Measurements from ENCODE around the gene ATP6V1G1. TPM values are rescaled to one million over a fixed set of nuclear protein-coding genes. Genes with fewer than 3 reads are reported as not detected.
"Not testable (repeated sequence)": the region's sequence is repeated elsewhere in the genome, so short reads cannot be mapped to it uniquely, and the experiment has no call there.

Gene ATP6V1G1
- total RNA-seq, 1 donor = 265 TPM

DNA sequence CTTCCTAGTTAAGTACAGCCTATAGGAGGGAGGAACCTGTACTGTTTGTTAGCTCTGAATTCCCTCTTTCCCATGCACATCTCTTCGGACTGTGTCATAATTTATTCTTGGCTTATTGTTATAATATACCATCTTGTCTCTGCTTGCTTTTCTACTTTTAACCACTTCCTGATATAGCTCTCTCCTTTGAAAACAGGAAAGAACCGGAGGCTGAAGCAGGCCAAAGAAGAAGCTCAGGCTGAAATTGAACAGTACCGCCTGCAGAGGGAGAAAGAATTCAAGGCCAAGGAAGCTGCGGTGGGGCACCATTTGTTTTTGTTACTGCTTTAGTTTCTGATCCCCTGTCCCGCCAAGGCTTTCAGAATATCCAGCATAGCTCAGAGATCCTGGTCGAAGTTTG lies 4.8 kb downstream of the ATP6V1G1 start:
- H3K9me3 ChIP-seq (ENCODE audit: low read depth, low read length) = no peaks in the 10 kb centered on the region
- H3K4me1 ChIP-seq (ENCODE audit: insufficient read depth, low read length) = peaks cover 57% of the 10 kb centered on the region
- H3K27me3 ChIP-seq (ENCODE audit: insufficient read depth, low read length) = no peaks in the 10 kb centered on the region
- no peak overlapping the region for H3K4me3 ChIP-seq (ENCODE audit: low read length)

DNA sequence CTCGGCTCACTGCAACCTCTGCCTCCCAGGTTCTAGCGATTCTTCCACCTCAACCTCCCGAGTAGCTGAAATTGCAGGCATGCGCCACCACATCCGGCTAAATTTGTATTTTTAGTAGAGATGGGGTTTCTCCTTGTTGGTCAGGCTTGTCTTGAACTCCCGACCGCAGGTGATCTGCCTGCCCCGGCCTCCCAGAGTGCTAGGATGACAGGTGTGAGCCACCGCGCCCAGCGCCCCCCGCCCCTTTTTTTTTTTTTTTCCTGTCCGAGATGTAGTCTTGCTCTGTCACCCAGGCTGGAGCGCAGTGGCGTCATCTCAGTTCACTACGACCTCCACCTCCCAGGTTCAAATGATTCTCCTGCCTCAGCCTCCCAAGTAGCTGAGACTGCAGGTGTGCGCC lies 6.6 kb downstream of the ATP6V1G1 start:
- Histone ChIP-seq H3K4me3 (ENCODE audit: low read length) (no peak overlapping the region), H3K27me3 (ENCODE audit: insufficient read depth, low read length) (no peaks in the 10 kb centered on the region), H3K9me3 (ENCODE audit: low read depth, low read length) (no peaks in the 10 kb centered on the region), H3K4me1 (ENCODE audit: insufficient read depth, low read length) (peaks cover 46% of the 10 kb centered on the region)

DNA sequence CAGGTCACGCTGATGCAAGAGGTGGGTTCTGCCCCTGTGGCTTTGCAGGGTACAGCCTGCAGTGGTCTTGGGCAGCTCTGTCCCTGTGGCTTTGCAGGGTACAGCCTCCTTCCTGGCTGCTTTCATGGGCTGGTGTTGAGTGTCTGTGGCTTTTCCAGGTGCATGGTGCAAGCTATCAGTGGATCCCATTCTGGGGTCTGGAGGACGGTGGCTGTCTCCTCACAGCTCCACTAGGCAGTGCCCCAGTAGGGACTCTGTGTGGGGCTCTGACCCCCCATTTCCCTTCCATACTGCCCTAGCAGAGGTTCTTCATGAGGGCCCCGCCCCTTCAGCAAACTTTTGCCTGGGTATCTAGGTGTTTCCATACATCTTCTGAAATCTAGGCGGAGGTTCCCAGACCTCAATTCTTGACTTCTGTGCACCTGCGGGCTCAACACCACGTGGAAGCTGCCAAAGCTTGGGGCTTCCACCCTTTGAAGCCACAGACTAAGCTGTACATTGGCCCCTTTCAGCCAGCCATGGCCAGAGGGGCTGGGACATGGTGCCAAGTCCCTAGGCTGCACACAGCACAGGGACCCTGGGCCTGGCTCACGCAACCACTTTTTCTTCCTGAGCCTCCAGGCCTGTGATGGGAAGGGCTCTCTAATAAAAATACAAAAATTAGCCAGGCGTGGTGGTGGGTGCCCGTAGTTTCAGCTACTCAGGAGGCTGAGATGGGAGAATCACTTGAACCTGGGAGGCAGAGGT lies 13.1 kb downstream of the ATP6V1G1 start:
- not testable (repeated sequence) for H3K9me3 ChIP-seq (ENCODE audit: low read depth, low read length); H3K4me3 ChIP-seq (ENCODE audit: low read length); H3K4me1 ChIP-seq (ENCODE audit: insufficient read depth, low read length); H3K27me3 ChIP-seq (ENCODE audit: insufficient read depth, low read length)

DNA sequence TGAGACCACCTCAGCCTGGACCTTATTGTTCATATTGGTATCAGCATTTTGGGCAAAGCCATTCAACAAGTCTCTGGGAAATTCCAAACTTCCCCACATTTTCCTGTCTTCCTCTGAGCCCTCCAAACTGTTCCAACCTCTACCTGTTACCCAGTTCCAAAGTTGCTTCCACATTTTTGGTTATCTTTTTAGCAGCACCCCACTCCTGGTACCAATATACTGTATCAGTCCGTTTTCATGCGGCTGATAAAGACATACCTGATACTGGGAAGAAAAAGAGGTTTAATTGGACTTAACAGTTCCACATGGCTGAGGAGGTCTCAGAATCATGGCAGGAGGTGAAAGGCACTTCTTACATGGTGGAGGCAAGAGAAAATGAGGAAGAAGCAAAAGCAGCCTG lies 14.2 kb downstream of the ATP6V1G1 start:
- not testable (repeated sequence) for H3K4me3 ChIP-seq (ENCODE audit: low read length); H3K4me1 ChIP-seq (ENCODE audit: insufficient read depth, low read length)

DNA sequence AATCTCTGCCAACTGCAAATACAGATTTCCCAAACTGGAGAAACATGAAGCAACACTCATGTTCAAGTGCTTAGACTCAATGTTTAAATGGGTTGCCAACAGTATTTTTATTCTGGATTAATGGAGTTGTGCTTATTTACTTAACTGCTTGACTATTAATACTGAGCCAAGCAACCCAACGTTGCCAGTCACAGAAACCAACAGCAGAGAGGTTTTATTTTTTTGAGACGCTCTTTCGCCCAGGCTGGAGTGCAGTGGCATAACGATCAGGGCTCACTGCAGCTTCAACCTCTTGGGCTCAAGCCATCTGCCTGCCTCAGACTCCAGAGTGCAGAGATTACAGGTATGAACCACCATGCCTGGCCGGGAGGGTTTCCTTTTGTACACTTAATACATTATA lies 15.1 kb downstream of the ATP6V1G1 start:
- Histone ChIP-seq H3K4me1 (ENCODE audit: insufficient read depth, low read length) (peaks cover 8% of the 10 kb centered on the region), H3K4me3 (ENCODE audit: low read length) (no peak overlapping the region), H3K27me3 (ENCODE audit: insufficient read depth, low read length) (no peaks in the 10 kb centered on the region), H3K9me3 (ENCODE audit: low read depth, low read length) (no peaks in the 10 kb centered on the region)

More for the DNA sequence above, 14.2 kb downstream of the ATP6V1G1 start:
- H3K27me3 ChIP-seq (ENCODE audit: insufficient read depth, low read length); H3K9me3 ChIP-seq (ENCODE audit: low read depth, low read length): not testable (repeated sequence)

DNA sequence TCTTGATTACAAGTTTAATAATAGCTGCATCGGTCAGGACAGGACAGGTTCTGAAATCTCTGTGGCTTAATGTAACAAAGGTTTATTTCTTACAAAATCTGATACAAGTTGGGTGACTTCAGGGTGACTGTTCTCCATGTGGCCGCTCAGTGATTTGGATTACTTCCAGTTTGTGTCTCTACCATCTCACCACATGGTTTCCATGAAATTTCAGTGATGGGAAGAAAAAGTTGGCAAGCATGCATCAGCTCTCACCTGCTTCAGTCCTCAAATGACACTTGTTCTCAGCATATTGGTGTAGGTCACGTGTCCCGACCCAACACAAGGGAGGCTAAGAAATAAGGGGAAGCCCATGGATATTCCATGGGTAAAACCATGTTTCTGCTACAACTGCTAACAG lies 15.7 kb downstream of the ATP6V1G1 start:
- peaks cover 8% of the 10 kb centered on the region for H3K4me1 ChIP-seq (ENCODE audit: insufficient read depth, low read length)
- H3K27me3 ChIP-seq (ENCODE audit: insufficient read depth, low read length) = no peaks in the 10 kb centered on the region
- no peak overlapping the region for H3K4me3 ChIP-seq (ENCODE audit: low read length)
- no peaks in the 10 kb centered on the region for H3K9me3 ChIP-seq (ENCODE audit: low read depth, low read length)

DNA sequence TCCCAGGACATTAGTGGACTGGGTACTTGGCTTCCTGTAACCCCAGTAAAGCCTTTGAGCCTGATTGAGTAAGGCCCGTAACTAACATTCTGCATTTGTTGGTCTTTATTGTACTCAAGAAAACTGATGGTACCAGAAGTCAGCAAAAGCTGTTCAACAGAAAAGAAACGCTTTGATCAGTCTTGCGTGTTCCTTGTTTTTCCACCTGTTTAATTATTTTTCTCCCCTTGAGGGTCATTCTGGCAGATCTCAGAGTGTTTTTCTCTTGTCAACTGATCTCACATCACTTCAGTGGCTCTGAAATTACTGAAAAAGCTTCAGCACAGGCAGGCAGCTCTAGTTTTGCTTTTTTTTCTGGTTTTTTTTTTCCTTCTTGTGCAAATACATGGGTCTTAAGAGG lies 17.4 kb downstream of the ATP6V1G1 start:
- H3K9me3 ChIP-seq (ENCODE audit: low read depth, low read length) = no peaks in the 10 kb centered on the region
- H3K27me3 ChIP-seq (ENCODE audit: insufficient read depth, low read length) = no peaks in the 10 kb centered on the region
- no peak overlapping the region for H3K4me3 ChIP-seq (ENCODE audit: low read length)
- H3K4me1 ChIP-seq (ENCODE audit: insufficient read depth, low read length) = peaks cover 8% of the 10 kb centered on the region

DNA sequence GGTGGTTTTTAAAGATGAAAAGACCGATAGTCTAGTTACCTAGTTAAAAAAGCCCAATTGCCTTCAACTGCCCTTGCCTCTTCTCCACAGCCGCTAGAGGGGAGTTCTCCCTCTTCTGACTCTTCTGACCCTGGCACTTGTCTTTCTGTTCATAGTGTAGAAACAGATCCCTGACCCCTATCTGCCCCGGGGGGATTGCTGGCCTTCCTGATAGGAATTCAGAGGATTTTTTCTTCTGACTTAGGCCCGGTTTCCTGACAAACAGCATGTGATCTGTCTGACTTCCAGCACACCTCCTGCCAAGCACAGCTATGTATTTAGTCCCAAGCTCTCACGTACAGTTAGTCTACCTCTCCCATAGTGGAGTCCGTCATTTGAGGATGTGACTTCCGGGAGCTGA lies 18.5 kb downstream of the ATP6V1G1 start:
- Histone ChIP-seq H3K9me3 (ENCODE audit: low read depth, low read length) (no peaks in the 10 kb centered on the region), H3K4me3 (ENCODE audit: low read length) (no peak overlapping the region), H3K4me1 (ENCODE audit: insufficient read depth, low read length) (peaks cover 17% of the 10 kb centered on the region), H3K27me3 (ENCODE audit: insufficient read depth, low read length) (no peaks in the 10 kb centered on the region)

DNA sequence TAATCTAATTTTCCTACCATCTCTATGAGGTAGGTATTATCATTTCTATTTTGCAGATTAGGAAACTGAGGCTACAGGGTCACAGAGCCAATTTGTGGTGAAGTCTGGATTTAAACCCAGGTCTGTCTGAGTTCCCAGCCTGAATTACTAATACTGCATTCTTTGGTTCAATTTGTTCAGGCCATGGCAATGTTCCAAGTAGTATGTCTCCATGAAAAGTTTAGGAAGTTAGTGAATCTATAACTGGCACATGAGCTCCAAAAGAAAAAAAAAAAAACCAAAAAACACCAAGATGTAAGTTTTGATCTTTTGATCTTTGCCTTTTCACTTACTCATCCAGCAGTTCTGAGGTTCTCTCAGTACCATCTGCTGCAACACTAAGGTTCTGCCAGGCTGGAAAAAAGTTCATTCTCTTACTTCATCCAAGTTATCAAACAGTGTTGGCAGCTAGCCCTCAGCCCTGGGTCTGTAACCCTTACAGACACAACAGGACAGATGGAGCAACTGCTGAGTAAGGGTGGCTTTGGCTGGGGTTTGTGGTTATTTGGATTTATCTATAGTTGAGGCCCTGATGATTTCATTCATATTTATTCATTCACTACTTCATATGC lies 19.1 kb downstream of the ATP6V1G1 start:
- Histone ChIP-seq H3K9me3 (ENCODE audit: low read depth, low read length) (no peaks in the 10 kb centered on the region), H3K4me1 (ENCODE audit: insufficient read depth, low read length) (peaks cover 17% of the 10 kb centered on the region), H3K27me3 (ENCODE audit: insufficient read depth, low read length) (no peaks in the 10 kb centered on the region), H3K4me3 (ENCODE audit: low read length) (no peak overlapping the region)

DNA sequence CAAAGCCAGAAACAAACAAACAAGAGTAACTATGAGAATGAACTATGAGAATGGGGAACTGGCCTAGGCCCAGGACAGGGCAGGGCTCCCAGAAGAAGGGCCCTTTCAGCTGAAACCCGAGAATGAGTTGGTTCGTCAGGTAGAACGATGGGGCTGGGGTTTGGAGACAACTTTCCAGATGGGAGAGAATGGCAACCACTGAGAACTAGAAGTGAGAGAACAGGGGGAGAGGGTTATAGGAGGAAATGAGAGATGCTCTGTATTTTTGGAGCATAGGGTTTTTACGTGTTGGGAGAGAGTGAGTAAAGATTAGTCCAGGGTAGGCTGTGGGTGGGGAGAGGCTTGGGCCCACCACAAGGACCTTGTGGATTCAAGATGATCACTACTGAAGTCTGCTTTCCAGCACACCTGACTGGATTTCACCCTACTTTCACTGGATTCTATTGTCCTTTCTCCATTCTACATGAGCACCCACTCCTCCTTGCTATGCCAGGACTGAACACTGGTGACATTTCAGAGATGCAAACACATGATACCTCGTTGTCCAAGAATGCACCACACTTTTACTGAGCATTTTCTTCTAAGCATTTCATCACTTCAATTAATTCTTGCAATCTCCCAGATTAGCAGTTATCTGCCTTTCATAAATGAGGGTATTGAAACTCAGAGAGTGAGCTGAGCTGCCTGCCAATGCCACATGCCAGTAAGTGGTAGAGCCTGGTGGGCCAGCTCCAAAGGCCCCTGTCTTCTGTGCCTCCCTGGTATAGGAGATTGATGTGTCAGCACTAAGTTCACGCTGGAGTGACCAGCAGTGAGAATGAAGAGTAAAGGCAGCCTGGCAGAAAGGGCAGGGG lies 20.3 kb downstream of the ATP6V1G1 start:
- H3K4me1 ChIP-seq (ENCODE audit: insufficient read depth, low read length) = peaks cover 29% of the 10 kb centered on the region
- no peaks in the 10 kb centered on the region for H3K27me3 ChIP-seq (ENCODE audit: insufficient read depth, low read length)
- no peak overlapping the region for H3K4me3 ChIP-seq (ENCODE audit: low read length)
- no peaks in the 10 kb centered on the region for H3K9me3 ChIP-seq (ENCODE audit: low read depth, low read length)

DNA sequence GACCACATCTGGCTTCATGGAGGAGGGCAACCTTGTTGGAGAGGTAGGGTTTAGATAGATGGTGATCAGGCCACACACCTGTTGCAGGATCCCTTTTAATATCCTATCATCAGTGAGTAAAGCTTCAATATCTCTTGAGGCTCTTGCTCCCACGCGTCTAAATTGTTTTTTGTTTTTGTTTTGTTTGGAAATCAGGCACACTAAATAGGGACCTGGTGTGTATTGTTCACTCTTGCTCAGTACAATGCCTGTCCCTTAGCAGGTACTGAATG lies 20.9 kb downstream of the ATP6V1G1 start:
- H3K4me3 ChIP-seq (ENCODE audit: low read length) = no peak overlapping the region
- no peaks in the 10 kb centered on the region for H3K9me3 ChIP-seq (ENCODE audit: low read depth, low read length)

DNA sequence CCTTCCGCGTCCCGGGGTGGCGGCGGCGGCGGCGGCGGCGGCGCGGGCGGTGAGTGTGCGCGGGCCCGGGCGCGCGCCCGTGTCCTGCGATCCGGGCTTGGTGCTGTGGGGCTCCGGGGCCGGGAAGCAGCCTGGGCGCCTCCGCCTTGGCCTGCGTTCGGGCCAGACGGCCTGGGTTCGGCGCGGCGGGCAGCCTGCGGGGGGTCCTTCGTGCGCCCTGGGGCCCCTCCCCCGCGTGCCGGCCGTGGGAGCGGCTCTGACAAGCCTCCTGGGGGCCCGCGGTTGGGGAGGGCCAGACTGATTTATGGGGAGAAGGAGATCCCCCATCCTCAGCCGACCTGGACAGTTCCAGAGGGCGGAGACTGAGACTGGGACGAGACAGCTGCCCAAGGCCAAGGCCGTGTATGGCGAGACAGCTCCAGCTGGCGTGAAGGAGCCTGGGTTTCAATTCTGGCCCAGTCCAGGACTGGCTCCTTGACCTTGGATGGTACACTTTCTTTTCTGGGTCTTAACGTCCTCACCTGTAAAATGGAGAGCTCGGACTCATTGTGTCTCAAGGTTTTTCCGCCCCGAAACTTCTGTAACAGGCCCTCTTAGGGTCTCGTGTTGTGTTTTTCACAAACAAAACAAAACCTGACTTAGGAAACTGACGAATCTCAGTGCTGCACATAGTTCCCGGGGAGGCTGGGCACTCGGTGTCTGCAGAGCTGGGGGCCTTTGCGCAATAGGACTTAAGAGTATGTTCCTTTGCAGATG lies 24.1 kb downstream of the ATP6V1G1 start:
- Histone ChIP-seq H3K9me3 (ENCODE audit: low read depth, low read length) (no peaks in the 10 kb centered on the region), H3K4me3 (ENCODE audit: low read length) (peak overlapping the region; percentile 69), H3K27me3 (ENCODE audit: insufficient read depth, low read length) (no peaks in the 10 kb centered on the region), H3K4me1 (ENCODE audit: insufficient read depth, low read length) (peaks cover 54% of the 10 kb centered on the region)

More for the DNA sequence above, 20.9 kb downstream of the ATP6V1G1 start:
- Histone ChIP-seq H3K4me1 (ENCODE audit: insufficient read depth, low read length) (peaks cover 34% of the 10 kb centered on the region), H3K27me3 (ENCODE audit: insufficient read depth, low read length) (no peaks in the 10 kb centered on the region)

DNA sequence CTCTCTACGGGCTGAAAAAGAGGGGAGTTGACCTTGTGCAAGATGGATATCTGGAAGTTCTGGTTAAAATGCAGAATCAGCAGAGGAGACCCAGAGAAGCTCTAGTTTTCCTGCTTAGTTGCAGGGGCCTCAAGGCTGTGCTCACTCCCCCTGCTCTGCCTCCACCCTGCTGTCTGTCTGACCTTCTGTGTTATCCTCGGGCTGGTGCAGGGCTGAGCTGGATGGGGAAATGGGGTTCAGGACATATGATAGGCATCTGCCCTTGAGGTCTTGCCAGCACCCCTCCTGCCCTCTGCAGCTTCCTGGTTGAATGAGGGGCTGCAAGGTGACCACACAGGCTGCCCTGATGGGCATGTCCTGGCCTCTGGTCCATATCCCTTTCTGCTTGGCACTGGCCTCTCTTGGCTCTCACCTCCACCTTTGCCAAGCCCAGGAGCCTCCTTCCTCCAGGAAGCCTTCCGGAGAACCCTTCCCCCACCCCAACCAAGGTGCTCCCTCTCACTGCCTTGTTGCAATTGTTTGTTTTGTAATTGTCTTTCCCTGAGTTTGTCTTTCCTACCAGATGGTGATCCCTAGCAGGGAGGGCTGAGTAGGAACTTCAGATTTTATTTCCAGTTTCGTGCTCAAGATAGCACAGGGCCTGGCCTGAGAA lies 24.8 kb downstream of the ATP6V1G1 start:
- H3K4me1 ChIP-seq (ENCODE audit: insufficient read depth, low read length) = peaks cover 61% of the 10 kb centered on the region
- no peaks in the 10 kb centered on the region for H3K27me3 ChIP-seq (ENCODE audit: insufficient read depth, low read length)
- H3K9me3 ChIP-seq (ENCODE audit: low read depth, low read length) = no peaks in the 10 kb centered on the region
- peak overlapping the region; percentile 69 for H3K4me3 ChIP-seq (ENCODE audit: low read length)

DNA sequence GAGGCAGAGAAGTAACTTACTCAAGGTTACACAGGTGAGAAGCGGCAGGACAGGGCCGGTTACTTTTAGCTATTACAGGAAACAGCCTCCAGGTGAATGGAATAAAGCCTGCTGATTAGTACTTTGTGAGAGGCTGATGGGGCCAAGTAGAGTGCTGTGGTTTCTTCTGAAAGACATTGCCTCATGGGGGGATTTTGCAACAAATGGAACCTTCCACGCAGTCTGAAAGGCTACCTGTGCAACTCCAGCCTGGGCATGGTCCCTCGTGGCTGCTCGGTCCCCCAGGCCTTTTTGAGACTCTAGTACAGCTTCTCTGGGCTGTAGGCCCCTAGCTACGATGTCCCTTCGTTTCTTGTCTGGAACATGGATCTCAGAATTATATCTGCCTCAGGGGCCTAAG lies 25.5 kb downstream of the ATP6V1G1 start:
- Histone ChIP-seq H3K4me1 (ENCODE audit: insufficient read depth, low read length) (peaks cover 68% of the 10 kb centered on the region), H3K27me3 (ENCODE audit: insufficient read depth, low read length) (no peaks in the 10 kb centered on the region), H3K9me3 (ENCODE audit: low read depth, low read length) (no peaks in the 10 kb centered on the region), H3K4me3 (ENCODE audit: low read length) (no peak overlapping the region)

All from mononuclear cell (primary cell).